ENCODE data around the gene MDP1. TPM values are rescaled to one million over a fixed set of nuclear protein-coding genes. Genes with fewer than 3 reads are reported as not detected.

The MDP1 gene
- total RNA-seq, 6 experiments from 2014 or later: 9.8 to 14.4 (median 12.3) TPM

- H3K4me3 Mint-ChIP-seq: no peak overlapping the region
- no peak overlapping the region for H3K27ac Mint-ChIP-seq
These were observed 50.1 kb downstream of the MDP1 start for GRCh38 chr14:24165785-24166184.

GRCh38 chr14:24164518-24164991 is 51.3 kb downstream of the MDP1 start:
- Mint-ChIP-seq H3K27ac (no peak overlapping the region), H3K4me1 (ENCODE audit: low read depth) (peaks cover 26% of the 10 kb centered on the region), H3K27me3 (ENCODE audit: insufficient read depth) (peaks cover 3% of the 10 kb centered on the region), H3K36me3 (ENCODE audit: low read depth) (peaks cover 20% of the 10 kb centered on the region), H3K4me3 (no peak overlapping the region), H3K9me3 (no peaks in the 10 kb centered on the region)
- DNase-seq: no peak
- TF ChIP-seq CTCF (IDR thresholded peaks at IDR 0.05): no peak

More at GRCh38 chr14:24165785-24166184, 50.1 kb downstream of the MDP1 start:
- no peaks in the 10 kb centered on the region for H3K9me3 Mint-ChIP-seq
- no peak for DNase-seq
- TF ChIP-seq CTCF (IDR thresholded peaks at IDR 0.05): no peak
- H3K4me1 Mint-ChIP-seq (ENCODE audit: low read depth): peaks cover 23% of the 10 kb centered on the region
- H3K36me3 Mint-ChIP-seq (ENCODE audit: low read depth): peaks cover 20% of the 10 kb centered on the region
- no peaks in the 10 kb centered on the region; the same call in 1 of the 2 replicates for H3K27me3 Mint-ChIP-seq (ENCODE audit: insufficient read depth)

Other genes with a start within 250 kb of the MDP1 start
- 10 to 100 TPM; 18.8 to 25.4 (median 23.5) TPM for gene DHRS4L2, start 227.1 kb downstream of the MDP1 start, total RNA-seq (2021; fragmentation: NEBNext Ultra II Directional; extraction: Animal tissue kit (Norgen Biotek cat#: 25700))
- not detected for gene CARMIL3, start 164.1 kb downstream of the MDP1 start, total RNA-seq (2021; fragmentation: NEBNext Ultra II Directional; extraction: Animal tissue kit (Norgen Biotek cat#: 25700))
- gene CPNE6, start 144.5 kb downstream of the MDP1 start, total RNA-seq (2021; fragmentation: NEBNext Ultra II Directional; extraction: Animal tissue kit (Norgen Biotek cat#: 25700)): not detected
- gene PCK2, start 121.8 kb downstream of the MDP1 start, total RNA-seq (2021; fragmentation: NEBNext Ultra II Directional; extraction: Animal tissue kit (Norgen Biotek cat#: 25700)): 10 to 100 TPM; 19.9 to 27.6 (median 24.0) TPM
- gene DCAF11, start 101.3 kb downstream of the MDP1 start, total RNA-seq (2021; fragmentation: NEBNext Ultra II Directional; extraction: Animal tissue kit (Norgen Biotek cat#: 25700)): 10 to 100 TPM; 28.1 to 36.3 (median 32.1) TPM
- gene NRL, start 101.1 kb downstream of the MDP1 start, total RNA-seq (2021; fragmentation: NEBNext Ultra II Directional; extraction: Animal tissue kit (Norgen Biotek cat#: 25700)): under 1 TPM; 0.26 to 0.85 (median 0.49) TPM
- gene FITM1, start 85.4 kb downstream of the MDP1 start, total RNA-seq (2021; fragmentation: NEBNext Ultra II Directional; extraction: Animal tissue kit (Norgen Biotek cat#: 25700)): not detected
- 100 to 1,000 TPM in 4 of 6 experiments, 10 to 100 TPM in 2; 88.4 to 120 (median 113) TPM for gene PSME1, start 79.9 kb downstream of the MDP1 start, total RNA-seq (2021; fragmentation: NEBNext Ultra II Directional; extraction: Animal tissue kit (Norgen Biotek cat#: 25700))
- gene EMC9, start 74.5 kb downstream of the MDP1 start, total RNA-seq (2021; fragmentation: NEBNext Ultra II Directional; extraction: Animal tissue kit (Norgen Biotek cat#: 25700)): 10 to 100 TPM; 13.2 to 17.0 (median 15.3) TPM
- gene PSME2, start 69.5 kb downstream of the MDP1 start, total RNA-seq (2021; fragmentation: NEBNext Ultra II Directional; extraction: Animal tissue kit (Norgen Biotek cat#: 25700)): 100 to 1,000 TPM; 108 to 143 (median 136) TPM
- gene RNF31, start 68.6 kb downstream of the MDP1 start, total RNA-seq (2021; fragmentation: NEBNext Ultra II Directional; extraction: Animal tissue kit (Norgen Biotek cat#: 25700)): 10 to 100 TPM; 38.5 to 53.6 (median 47.2) TPM
- 10 to 100 TPM; 23.6 to 38.8 (median 32.3) TPM for gene IRF9, start 54.8 kb downstream of the MDP1 start, total RNA-seq (2021; fragmentation: NEBNext Ultra II Directional; extraction: Animal tissue kit (Norgen Biotek cat#: 25700))
- gene REC8, start 44.0 kb downstream of the MDP1 start, total RNA-seq (2021; fragmentation: NEBNext Ultra II Directional; extraction: Animal tissue kit (Norgen Biotek cat#: 25700)): 1 to 10 TPM; 2.9 to 3.9 (median 3.2) TPM
- gene IPO4, start 27.2 kb downstream of the MDP1 start, total RNA-seq (2021; fragmentation: NEBNext Ultra II Directional; extraction: Animal tissue kit (Norgen Biotek cat#: 25700)): 10 to 100 TPM; 70.4 to 85.2 (median 79.4) TPM
- gene TM9SF1, start 20.6 kb downstream of the MDP1 start, total RNA-seq (2021; fragmentation: NEBNext Ultra II Directional; extraction: Animal tissue kit (Norgen Biotek cat#: 25700)): 10 to 100 TPM; 68.1 to 80.4 (median 71.0) TPM
- under 1 TPM in 2 of 6 experiments, not detected in 4; 0.16 to 0.45 TPM for gene TSSK4, start 10.4 kb downstream of the MDP1 start, total RNA-seq (2021; fragmentation: NEBNext Ultra II Directional; extraction: Animal tissue kit (Norgen Biotek cat#: 25700))
- 10 to 100 TPM; 32.4 to 41.1 (median 38.8) TPM for gene CHMP4A, start 2.6 kb downstream of the MDP1 start, total RNA-seq (2021; fragmentation: NEBNext Ultra II Directional; extraction: Animal tissue kit (Norgen Biotek cat#: 25700))
- 100 to 1,000 TPM; 309 to 401 (median 372) TPM for gene NEDD8, start 16.3 kb upstream of the MDP1 start, total RNA-seq (2021; fragmentation: NEBNext Ultra II Directional; extraction: Animal tissue kit (Norgen Biotek cat#: 25700))
- 10 to 100 TPM; 70.6 to 76.7 (median 73.6) TPM for gene GMPR2, start 16.9 kb upstream of the MDP1 start, total RNA-seq (2021; fragmentation: NEBNext Ultra II Directional; extraction: Animal tissue kit (Norgen Biotek cat#: 25700))
- gene TINF2, start 26.6 kb upstream of the MDP1 start, total RNA-seq (2021; fragmentation: NEBNext Ultra II Directional; extraction: Animal tissue kit (Norgen Biotek cat#: 25700)): 10 to 100 TPM; 54.2 to 73.4 (median 67.5) TPM
- 1 to 10 TPM in 5 of 6 experiments, under 1 TPM in 1; 0.97 to 2.9 (median 1.3) TPM for gene TGM1, start 47.1 kb upstream of the MDP1 start, total RNA-seq (2021; fragmentation: NEBNext Ultra II Directional; extraction: Animal tissue kit (Norgen Biotek cat#: 25700))
- 10 to 100 TPM; 25.4 to 31.4 (median 27.3) TPM for gene RABGGTA, start 55.5 kb upstream of the MDP1 start, total RNA-seq (2021; fragmentation: NEBNext Ultra II Directional; extraction: Animal tissue kit (Norgen Biotek cat#: 25700))
- gene DHRS1, start 83.7 kb upstream of the MDP1 start, total RNA-seq (2021; fragmentation: NEBNext Ultra II Directional; extraction: Animal tissue kit (Norgen Biotek cat#: 25700)): 10 to 100 TPM; 32.9 to 42.2 (median 39.1) TPM
- 10 to 100 TPM; 25.4 to 31.1 (median 28.1) TPM for gene NOP9, start 83.8 kb upstream of the MDP1 start, total RNA-seq (2021; fragmentation: NEBNext Ultra II Directional; extraction: Animal tissue kit (Norgen Biotek cat#: 25700))
- gene CIDEB, start 91.9 kb upstream of the MDP1 start, total RNA-seq (2021; fragmentation: NEBNext Ultra II Directional; extraction: Animal tissue kit (Norgen Biotek cat#: 25700)): under 1 TPM in 5 of 6 experiments, not detected in 1; 0.17 to 0.40 (median 0.20) TPM
- 1 to 10 TPM; 2.2 to 3.0 (median 2.3) TPM for gene LTB4R2, start 94.1 kb upstream of the MDP1 start, total RNA-seq (2021; fragmentation: NEBNext Ultra II Directional; extraction: Animal tissue kit (Norgen Biotek cat#: 25700))
- 1 to 10 TPM; 1.5 to 2.9 (median 1.9) TPM for gene LTB4R, start 95.4 kb upstream of the MDP1 start, total RNA-seq (2021; fragmentation: NEBNext Ultra II Directional; extraction: Animal tissue kit (Norgen Biotek cat#: 25700))
- gene ADCY4, start 119.0 kb upstream of the MDP1 start, total RNA-seq (2021; fragmentation: NEBNext Ultra II Directional; extraction: Animal tissue kit (Norgen Biotek cat#: 25700)): under 1 TPM in 3 of 6 experiments, not detected in 3; 0.25 to 0.41 (median 0.34) TPM
- not detected for gene RIPK3, start 123.9 kb upstream of the MDP1 start, total RNA-seq (2021; fragmentation: NEBNext Ultra II Directional; extraction: Animal tissue kit (Norgen Biotek cat#: 25700))
- 10 to 100 TPM; 73.4 to 81.9 (median 77.2) TPM for gene NFATC4, start 152.1 kb upstream of the MDP1 start, total RNA-seq (2021; fragmentation: NEBNext Ultra II Directional; extraction: Animal tissue kit (Norgen Biotek cat#: 25700))
- gene NYNRIN, start 182.9 kb upstream of the MDP1 start, total RNA-seq (2021; fragmentation: NEBNext Ultra II Directional; extraction: Animal tissue kit (Norgen Biotek cat#: 25700)): 1 to 10 TPM; 3.9 to 6.3 (median 4.1) TPM
- gene CBLN3, start 213.6 kb upstream of the MDP1 start, total RNA-seq (2021; fragmentation: NEBNext Ultra II Directional; extraction: Animal tissue kit (Norgen Biotek cat#: 25700)): 1 to 10 TPM; 3.3 to 5.0 (median 3.9) TPM
- 10 to 100 TPM; 25.4 to 29.2 (median 28.0) TPM for gene KHNYN, start 213.9 kb upstream of the MDP1 start, total RNA-seq (2021; fragmentation: NEBNext Ultra II Directional; extraction: Animal tissue kit (Norgen Biotek cat#: 25700))
- gene SDR39U1, start 226.7 kb upstream of the MDP1 start, total RNA-seq (2021; fragmentation: NEBNext Ultra II Directional; extraction: Animal tissue kit (Norgen Biotek cat#: 25700)): 10 to 100 TPM; 29.6 to 35.7 (median 31.6) TPM